Fibroblast of peridontal ligament (primary cell): Measurements from ENCODE around the gene CDH5.
"Not testable (repeated sequence)": the region's sequence is repeated elsewhere in the genome, so short reads cannot be mapped to it uniquely, and the experiment has no call there.

Experiments used
- DNase-seq: peaks from one replicate; pipeline ENCODE4 v3.0.0-alpha.2; 2010; ENCODE audit errors: extremely low read depth

The CDH5 gene

GRCh38 chr16:66437391-66437945 lies 71.0 kb downstream of the CDH5 start:
- no peak for DNase-seq

GRCh38 chr16:66438536-66438935 lies 72.0 kb downstream of the CDH5 start:
- DNase-seq = no peak

- DNase-seq = no peak
These were observed 72.7 kb downstream of the CDH5 start for GRCh38 chr16:66439051-66439730.

GRCh38 chr16:66440271-66440802 lies 73.8 kb downstream of the CDH5 start:
- DNase-seq = no peak

DNA sequence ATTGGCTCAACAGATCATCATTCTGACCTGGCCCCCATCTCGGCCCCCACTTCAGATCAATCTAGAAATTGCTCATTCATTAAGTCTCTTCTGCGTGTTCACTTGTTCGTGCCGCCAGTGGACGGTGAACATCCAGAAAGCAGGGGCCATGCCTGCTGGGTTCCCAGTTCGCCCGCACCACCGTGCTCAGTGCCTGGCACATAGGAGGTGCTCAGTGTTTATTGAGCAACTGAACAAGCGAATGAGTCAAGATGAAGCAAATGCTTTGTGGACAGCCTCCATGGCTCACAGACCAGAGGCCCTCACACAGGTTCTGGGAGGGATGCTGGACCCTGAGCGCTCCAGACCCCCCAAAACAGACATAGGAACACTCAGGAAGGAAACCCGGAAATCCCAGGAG lies 74.5 kb downstream of the CDH5 start:
- no peak for DNase-seq

- peak; percentile 54 for DNase-seq
These were observed 75.3 kb downstream of the CDH5 start for GRCh38 chr16:66441586-66442375.

DNA sequence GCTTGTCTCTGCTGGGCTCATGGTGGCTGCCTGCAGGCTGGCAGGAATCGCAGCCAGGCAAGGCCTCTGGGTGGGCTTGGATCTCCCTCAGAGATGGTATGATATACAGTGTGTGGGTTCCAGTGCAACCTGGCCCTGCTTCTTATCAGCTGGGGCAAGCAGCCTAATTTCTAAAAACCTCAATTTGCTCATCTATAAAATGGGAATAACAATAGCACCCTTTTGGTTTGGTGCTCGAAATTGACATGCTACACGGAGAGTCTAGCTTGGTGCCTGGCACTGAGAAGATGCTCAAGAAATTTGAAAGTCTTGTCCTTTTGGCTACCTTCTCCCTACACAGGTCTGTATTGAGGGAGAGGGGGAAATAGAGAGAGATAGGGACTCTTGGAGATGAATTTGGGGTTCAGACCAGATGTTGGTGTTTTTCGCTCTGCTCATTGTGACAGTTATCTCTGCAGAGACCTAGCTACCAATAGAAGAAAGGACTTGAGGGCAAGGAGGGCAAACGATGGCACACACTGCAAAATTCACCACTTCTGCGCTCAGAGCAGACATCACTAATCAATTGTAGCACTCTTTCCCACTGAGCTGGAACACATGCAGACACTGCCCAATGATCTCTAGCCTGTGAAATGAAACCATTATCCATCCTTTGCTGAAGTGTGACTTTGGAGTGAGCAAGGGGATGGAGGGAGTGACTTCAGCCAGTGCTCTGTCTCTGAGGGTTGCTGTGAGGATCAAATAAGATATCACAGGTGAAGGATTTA lies 76.2 kb downstream of the CDH5 start:
- no peak for DNase-seq

DNA sequence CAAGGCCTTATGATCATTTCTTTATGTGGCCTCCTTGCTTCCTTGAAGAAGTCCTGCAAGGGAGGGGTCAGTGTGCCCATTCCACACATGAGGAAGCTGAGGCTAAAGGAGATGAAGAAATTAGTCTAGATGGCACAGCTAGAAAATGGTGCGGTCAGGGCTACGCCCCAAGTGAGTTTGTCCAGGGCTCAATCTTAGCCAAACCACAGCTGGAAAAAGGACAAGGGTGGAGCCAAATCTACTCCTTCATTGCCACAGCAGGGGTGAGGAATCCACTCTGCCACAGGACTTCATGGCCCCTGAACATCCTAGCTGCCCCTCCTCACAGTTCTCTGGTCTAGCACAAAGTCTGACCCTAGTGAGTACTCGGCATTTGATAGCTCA lies 76.8 kb downstream of the CDH5 start:
- peak; percentile 19 for DNase-seq

GRCh38 chr16:66444049-66444481 lies 77.6 kb downstream of the CDH5 start:
- no peak for DNase-seq

DNA sequence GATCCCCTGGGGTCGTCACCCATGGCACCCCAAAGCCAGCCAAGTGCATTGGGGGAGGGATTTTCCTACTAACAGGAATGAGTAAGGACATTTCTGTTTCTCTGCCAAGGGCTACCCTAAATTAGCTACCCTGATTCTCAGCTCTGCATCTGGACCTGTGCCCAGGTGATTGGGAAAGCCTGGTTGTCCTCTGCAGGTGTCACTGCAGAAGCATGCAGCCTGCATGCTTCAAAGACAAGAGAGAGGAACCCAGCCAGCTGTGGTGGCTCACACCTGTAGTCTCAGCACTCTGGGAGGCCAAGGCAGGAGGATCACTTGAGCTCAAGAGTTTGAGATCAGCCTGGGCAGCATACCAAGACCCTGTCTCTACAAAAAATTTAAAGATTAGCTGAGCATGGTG lies 80.2 kb downstream of the CDH5 start:
- no peak for DNase-seq

GRCh38 chr16:66447491-66447890 lies 81.0 kb downstream of the CDH5 start:
- no peak for DNase-seq

- no peak for DNase-seq
These were observed 85.1 kb downstream of the CDH5 start for GRCh38 chr16:66451548-66451947.

GRCh38 chr16:66453230-66453629 lies 86.7 kb downstream of the CDH5 start:
- DNase-seq = not testable (repeated sequence)
